ENCODE data around the gene AEBP1. TPM values are rescaled to one million over a fixed set of nuclear protein-coding genes. Genes with fewer than 3 reads are reported as not detected.

AEBP1 gene
- total RNA-seq, 2 donors from 2014 or later: 39.2 to 51.9 TPM

- no peaks in the 10 kb centered on the region for H3K36me3 ChIP-seq (replicated peaks in 1 of 2; ENCODE audit: insufficient read depth in 1 of 2, low read depth in 2 of 2)
- ATAC-seq (no peak), DNase-seq (no peak)
- intact Hi-C loops (cut with DNase I): no loop called here
- peaks cover 39% of the 10 kb centered on the region for H3K4me1 ChIP-seq
- WGBS, 2 donors: 89 to 93% methylated on average over 8 to 21 of the region's 25 CpGs
- no peak overlapping the region for H3K4me3 ChIP-seq
- no peak for TF ChIP-seq POLR2A (IDR thresholded peaks at IDR 0.05)
- no peak for TF ChIP-seq CTCF (IDR thresholded peaks at IDR 0.05)
- no peak overlapping the region for H3K27ac ChIP-seq
- H3K27me3 ChIP-seq: no peaks in the 10 kb centered on the region
- H3K9me3 ChIP-seq: no peaks in the 10 kb centered on the region
These were observed 12.9 kb downstream of the AEBP1 start for GRCh38 chr7:44116789-44117666.

GRCh38 chr7:44117801-44118429 lies 13.8 kb downstream of the AEBP1 start:
- Histone ChIP-seq H3K4me3 (no peak overlapping the region), H3K27me3 (no peaks in the 10 kb centered on the region), H3K4me1 (peaks cover 42% of the 10 kb centered on the region), H3K9me3 (no peaks in the 10 kb centered on the region), H3K27ac (no peak overlapping the region), H3K36me3 (replicated peaks in 1 of 2; ENCODE audit: insufficient read depth in 1 of 2, low read depth in 2 of 2) (no peaks in the 10 kb centered on the region)
- intact Hi-C loops (cut with DNase I): no loop called here
- TF ChIP-seq POLR2A (IDR thresholded peaks at IDR 0.05) (no peak), CTCF (IDR thresholded peaks at IDR 0.05) (no peak)
- WGBS, 2 donors: 89 to 92% methylated on average over 10 to 13 of the region's 13 CpGs
- DNase-seq: no peak
- ATAC-seq: no peak

- no peak for TF ChIP-seq POLR2A (IDR thresholded peaks at IDR 0.05)
- TF ChIP-seq CTCF (IDR thresholded peaks at IDR 0.05): no peak
- intact Hi-C loops (cut with DNase I): no loop called here
- Histone ChIP-seq H3K27me3 (no peaks in the 10 kb centered on the region), H3K27ac (no peak overlapping the region), H3K9me3 (no peaks in the 10 kb centered on the region), H3K4me3 (no peak overlapping the region), H3K4me1 (peaks cover 38% of the 10 kb centered on the region), H3K36me3 (replicated peaks in 1 of 2; ENCODE audit: insufficient read depth in 1 of 2, low read depth in 2 of 2) (no peaks in the 10 kb centered on the region)
- DNase-seq (peak in 1 of 4 donors; percentile 10), ATAC-seq (no peak)
- 38 to 39% methylated on average over 8 of the region's 8 CpGs for WGBS, 2 donors
These were observed 15.8 kb downstream of the AEBP1 start for GRCh38 chr7:44119829-44120380.

- no peaks in the 10 kb centered on the region for H3K9me3 ChIP-seq
- intact Hi-C loops (cut with DNase I): no loop called here
- H3K36me3 ChIP-seq (replicated peaks in 1 of 2; ENCODE audit: insufficient read depth in 1 of 2, low read depth in 2 of 2): no peaks in the 10 kb centered on the region
- 66 to 93% methylated on average over 6 of the region's 6 CpGs for WGBS, 2 donors
- no peak overlapping the region for H3K4me3 ChIP-seq
- no peak overlapping the region for H3K27ac ChIP-seq
- ATAC-seq (no peak), DNase-seq (no peak)
- TF ChIP-seq CTCF (IDR thresholded peaks at IDR 0.05): no peak
- TF ChIP-seq POLR2A (IDR thresholded peaks at IDR 0.05): no peak
- H3K27me3 ChIP-seq: no peaks in the 10 kb centered on the region
- peaks cover 33% of the 10 kb centered on the region for H3K4me1 ChIP-seq
These were observed 16.2 kb downstream of the AEBP1 start for GRCh38 chr7:44120395-44120794.
